HepG2 (cell line): Measurements from ENCODE around the gene RBM18. TPM values are rescaled to one million over a fixed set of nuclear protein-coding genes. Genes with fewer than 3 reads are reported as not detected.

Source experiments
- ATAC-seq: fragments of 200-7000 bp; cut with Tn5 transposase; 3 replicates; pipeline ENCODE4 v1.9.1; 2020; ENCODE audit warnings: mild to moderate bottlenecking, moderate library complexity
- BruUV-seq: library from RNA; stranded (reverse); fragments of 400-500 nt; replicated peaks from 2 replicates; lab custom pipeline; 2021; lab: Mats Ljungman, UMichigan
- CTCF ChIA-PET: fragments of 300-600 bp; formaldehyde crosslinking; extraction: SDS; loops from one replicate; lab custom pipeline; 2021; ENCODE audit warnings: low total read pairs, inconsistent platforms, low intra/inter-chr PET ratio; lab: Yijun Ruan, JAX
- POLR2A ChIA-PET: fragments of 350-600 bp; sonication (Branson Sonifier 250); formaldehyde crosslinking; loops from one replicate; lab custom pipeline; 2020; ENCODE audit warnings: antibody characterized with exemption, inconsistent platforms; lab: Yijun Ruan, JAX
- DNase-seq: peaks from one replicate; pipeline ENCODE4 v3.0.0-alpha.2; 2015; ENCODE audit warnings: low spot score
- FAIRE-seq: peaks from 3 replicates; lab custom pipeline; 2011; peaks lifted over from hg19 to GRCh38; lab: Jason Lieb, UNC
- H2AFZ ChIP-seq: one replicate; pipeline ENCODE4 v1.6.1; 2011; ENCODE audit warnings: low read length, inconsistent platforms
- H3K27ac ChIP-seq: fragments of 300-600 bp; 3 replicates; pipeline ENCODE4 v1.8.0; 2011; ENCODE audit warnings: mixed run types, mild to moderate bottlenecking, mixed read lengths, low read length, inconsistent platforms; ENCODE audit not compliant: insufficient read depth; ENCODE audit errors: extremely low read length
- H3K27me3 ChIP-seq, 2 experiments: fragments of 200-600 bp in 1 of 2; 2 replicates in 1 of 2; 3 replicates in 1 of 2; pipeline versions ENCODE4 v1.6.0 to v1.8.0; 2011; ENCODE audit warnings: low read length in 2 of 2, mild to moderate bottlenecking in 2 of 2, moderate library complexity in 2 of 2, inconsistent platforms in 1 of 2; ENCODE audit not compliant: insufficient read depth in 2 of 2, control insufficient read depth in 1 of 2
- H3K36me3 ChIP-seq, 2 experiments: fragments of 200-600 bp in 1 of 2; replicated peaks in 1 of 2; 2 replicates in 1 of 2; 3 replicates in 1 of 2; pipeline versions ENCODE4 v1.5.1 to v1.8.0; 2011; ENCODE audit warnings: low read length in 2 of 2, inconsistent platforms in 1 of 2; ENCODE audit not compliant: insufficient read depth in 2 of 2, control insufficient read depth in 1 of 2
- H3K4me1 ChIP-seq: 2 replicates; pipeline ENCODE4 v1.5.1; 2012; ENCODE audit warnings: low read length, inconsistent platforms; ENCODE audit not compliant: insufficient read depth
- H3K4me2 ChIP-seq: 2 replicates; pipeline ENCODE4 v1.6.0; 2011; ENCODE audit warnings: low read depth, low read length, inconsistent platforms
- H3K4me3 ChIP-seq, 3 experiments: fragments of 200-600 bp in 1 of 3; sonication (generic), shearing (Covaris generic) in 1 of 3; replicated peaks in 1 of 3; 2 replicates each; pipeline ENCODE4 v1.5.1; 2011 to 2016; ENCODE audit warnings: low read length in 3 of 3, inconsistent platforms in 2 of 3, low read depth in 2 of 3, mild to moderate bottlenecking in 2 of 3, control low read depth in 1 of 3, mixed read lengths in 1 of 3; ENCODE audit not compliant: insufficient read depth in 1 of 3
- H3K79me2 ChIP-seq: one replicate; pipeline ENCODE4 v1.6.1; 2011; ENCODE audit warnings: low read length, inconsistent platforms; ENCODE audit not compliant: insufficient read depth
- H3K9ac ChIP-seq: 2 replicates; pipeline ENCODE4 v1.6.0; 2011; ENCODE audit warnings: mild to moderate bottlenecking, low read depth, low read length, inconsistent platforms; ENCODE audit not compliant: insufficient read depth
- H3K9me3 ChIP-seq: 2 replicates; pipeline ENCODE4 v1.5.1; 2012; ENCODE audit warnings: mild to moderate bottlenecking, low read length
- H4K20me1 ChIP-seq: 2 replicates; pipeline ENCODE4 v1.6.0; 2011; ENCODE audit warnings: inconsistent platforms, mild to moderate bottlenecking, low read length, moderate library complexity; ENCODE audit not compliant: insufficient read depth
- ATRX ChIP-seq: sonication (generic); formaldehyde crosslinking; IDR thresholded peaks from 2 replicates; pipeline ENCODE4 v1.4.0; 2020; ENCODE audit warnings: missing genetic modification reagents, borderline replicate concordance
- FOSL2 ChIP-seq: sonication (generic); formaldehyde crosslinking; IDR thresholded peaks from 2 replicates; pipeline ENCODE4 v1.4.0; 2020; ENCODE audit warnings: missing genetic modification reagents
- HBP1 ChIP-seq: IDR thresholded peaks from 2 replicates; pipeline ENCODE4 v1.6.1; 2016; ENCODE audit warnings: low read depth, control low read depth
- IKZF5 ChIP-seq: IDR thresholded peaks from 2 replicates; pipeline ENCODE4 v1.6.1; 2018; ENCODE audit warnings: missing genetic modification reagents, mild to moderate bottlenecking, missing compliant biosample characterization
- KLF13 ChIP-seq: sonication (generic); formaldehyde crosslinking; IDR thresholded peaks from 2 replicates; pipeline ENCODE4 v1.4.0; 2020; ENCODE audit warnings: mild to moderate bottlenecking, missing genetic modification reagents
- PRDM4 ChIP-seq: sonication (generic); formaldehyde crosslinking; IDR thresholded peaks from 2 replicates; pipeline ENCODE4 v1.9.0; 2021; ENCODE audit warnings: missing genetic modification reagents, borderline replicate concordance
- ZBTB3 ChIP-seq: sonication (generic); formaldehyde crosslinking; IDR thresholded peaks from 2 replicates; pipeline ENCODE4 v1.4.0; 2020; ENCODE audit warnings: low read depth, mild to moderate bottlenecking, moderate library complexity, missing genetic modification reagents, borderline replicate concordance
- ZFP41 ChIP-seq: sonication (generic); formaldehyde crosslinking; IDR thresholded peaks from 2 replicates; pipeline ENCODE4 v1.4.0; 2020; ENCODE audit warnings: mild to moderate bottlenecking, missing genetic modification reagents, borderline replicate concordance
- ZNF292 ChIP-seq: sonication (generic); formaldehyde crosslinking; IDR thresholded peaks from 2 replicates; pipeline ENCODE4 v1.8.1; 2022; ENCODE audit warnings: mild to moderate bottlenecking, low read depth, missing genetic modification reagents, borderline replicate concordance
- ZNF367 ChIP-seq: sonication (generic); formaldehyde crosslinking; IDR thresholded peaks from 2 replicates; pipeline ENCODE4 v1.4.0; 2020; ENCODE audit warnings: missing genetic modification reagents, borderline replicate concordance
- ZNF512 ChIP-seq: sonication (generic); formaldehyde crosslinking; IDR thresholded peaks from 2 replicates; pipeline ENCODE4 v1.4.0; 2020; ENCODE audit warnings: mild to moderate bottlenecking, missing genetic modification reagents
- ZNF710 ChIP-seq: sonication (generic); formaldehyde crosslinking; IDR thresholded peaks from 2 replicates; pipeline ENCODE4 v1.5.0; 2020; ENCODE audit warnings: mild to moderate bottlenecking, missing genetic modification reagents, borderline replicate concordance
- WGBS: methylation state at CpG from one replicate; pipeline ENCODE4 v1.1.6; 2017; ENCODE audit warnings: low lambda C conversion rate; 5-methylcytosine and 5-hydroxymethylcytosine counted together
- in situ Hi-C: cut with HindIII; loops from 2 replicates; pipeline ENCODE4 v1.10.0; 2017; ENCODE audit warnings: low pct_unique_long_range_greater_than_20kb; ENCODE audit not compliant: extremely low pct_ligation_motif_present
- intact Hi-C: fragments of 100-400 bp; cut with micrococcal nuclease; formaldehyde crosslinking; loops from one replicate; pipeline ENCODE4 v1.10.0; 2022; ENCODE audit not compliant: unreplicated experiment
- polyA plus RNA-seq, 8 experiments: library from polyadenylated mRNA; depleted of rRNA in 3 of 8; stranded (reverse) in 7 of 8; unstranded in 1 of 8; fragments of >200 nt; fragmentation: Illumina TruSeq in 4 of 8; extraction: Trizol in 4 of 8; gene quantifications; 2 replicates each; pipeline versions ENCODE4 v1.2.1 to v1.2.3, GENCODE V29; 2011 to 2016; ENCODE audit warnings: low read depth in 4 of 8, missing spikeins in 1 of 8, mixed read lengths in 1 of 8; ENCODE audit not compliant: insufficient read depth in 1 of 8
- total RNA-seq, 5 experiments: library from RNA; depleted of rRNA; stranded (reverse); fragments of >200 nt; fragmentation: Illumina TruSeq; extraction: Trizol; gene quantifications; 2 replicates each; pipeline ENCODE4 v1.2.3, GENCODE V29; 2016; ENCODE audit warnings: low read depth in 1 of 5
- TF ChIP-seq, protein P1 (sequence below): sonication (generic); formaldehyde crosslinking; IDR thresholded peaks from 2 replicates; pipeline ENCODE4 v1.5.0; 2020; ENCODE audit warnings: mild to moderate bottlenecking, low read depth, missing genetic modification reagents, borderline replicate concordance

RBM18 gene
- total and polyA plus RNA-seq, 2 of the 13 experiments (the other 11 are each of a cell fraction or from before 2014, with no cell fraction given), result 12.6 to 16.6 TPM

GRCh38 chr9:122314165-122314564, 49.5 kb upstream of the RBM18 start (continued):
- no peak for TF ChIP-seq ZNF710 (CRISPR knock-in tag)
- TF ChIP-seq, protein P1, sequence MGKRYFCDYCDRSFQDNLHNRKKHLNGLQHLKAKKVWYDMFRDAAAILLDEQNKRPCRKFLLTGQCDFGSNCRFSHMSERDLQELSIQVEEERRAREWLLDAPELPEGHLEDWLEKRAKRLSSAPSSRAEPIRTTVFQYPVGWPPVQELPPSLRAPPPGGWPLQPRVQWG (CRISPR knock-in tag), result no peak
- TF ChIP-seq ZNF367 (CRISPR knock-in tag), result no peak

GRCh38 chr9:122309861-122310260, 45.2 kb upstream of the RBM18 start:
- BruUV-seq, result no TSS peak
- H3K36me3 ChIP-seq, result peaks cover 18 to 77% of the 10 kb centered on the region in 2 experiments
- TF ChIP-seq IKZF5 (no peak), FOSL2 (CRISPR knock-in tag) (no peak), ZBTB3 (CRISPR knock-in tag) (no peak), ZNF512 (no peak), PRDM4 (no peak), HBP1 (CRISPR knock-in tag) (no peak), ATRX (CRISPR knock-in tag) (no peak), KLF13 (CRISPR knock-in tag) (no peak), ZFP41 (no peak), ZNF292 (CRISPR knock-in tag) (no peak)

More at GRCh38 chr9:122309861-122310260, 45.2 kb upstream of the RBM18 start:
- intact Hi-C loops (no loop called here), in situ Hi-C loops (no loop called here)
- ChIA-PET POLR2A (no interaction called here), CTCF (no interaction called here)
- no peak overlapping the region for H3K9ac ChIP-seq
- no peaks in the 10 kb centered on the region for H4K20me1 ChIP-seq
- no peaks in the 10 kb centered on the region for H3K79me2 ChIP-seq
- no peaks in the 10 kb centered on the region for H3K9me3 ChIP-seq
- H3K4me2 ChIP-seq, result no peak overlapping the region
- H3K4me1 ChIP-seq, result no peaks in the 10 kb centered on the region
- FAIRE-seq, result no peak
- 91% methylated on average over 2 of the region's 2 CpGs for WGBS
- H3K27ac ChIP-seq, result no peak overlapping the region
- H3K27me3 ChIP-seq, result no peaks in the 10 kb centered on the region
- no peak overlapping the region for H2AFZ ChIP-seq
- ATAC-seq, result no peak
- H3K4me3 ChIP-seq, result no peak overlapping the region
- no peak for DNase-seq
